Measurements from ENCODE around the gene CADPS2.
A peak's percentile ranks its signal among the peaks of the same experiment; 100 is the strongest.
"Not testable (repeated sequence)": the region's sequence is repeated elsewhere in the genome, so short reads cannot be mapped to it uniquely, and the experiment has no call there.

The CADPS2 gene

GRCh38 chr7:122679813-122680212 lies 206.4 kb downstream of the CADPS2 start:
- in situ Hi-C loops (cut with HindIII; ENCODE audit: low sequenced_read_pairs) = no loop called here
- H3K4me3 ChIP-seq (ENCODE audit: low read depth, low read length) = no peak overlapping the region
- TF ChIP-seq, protein P1, sequence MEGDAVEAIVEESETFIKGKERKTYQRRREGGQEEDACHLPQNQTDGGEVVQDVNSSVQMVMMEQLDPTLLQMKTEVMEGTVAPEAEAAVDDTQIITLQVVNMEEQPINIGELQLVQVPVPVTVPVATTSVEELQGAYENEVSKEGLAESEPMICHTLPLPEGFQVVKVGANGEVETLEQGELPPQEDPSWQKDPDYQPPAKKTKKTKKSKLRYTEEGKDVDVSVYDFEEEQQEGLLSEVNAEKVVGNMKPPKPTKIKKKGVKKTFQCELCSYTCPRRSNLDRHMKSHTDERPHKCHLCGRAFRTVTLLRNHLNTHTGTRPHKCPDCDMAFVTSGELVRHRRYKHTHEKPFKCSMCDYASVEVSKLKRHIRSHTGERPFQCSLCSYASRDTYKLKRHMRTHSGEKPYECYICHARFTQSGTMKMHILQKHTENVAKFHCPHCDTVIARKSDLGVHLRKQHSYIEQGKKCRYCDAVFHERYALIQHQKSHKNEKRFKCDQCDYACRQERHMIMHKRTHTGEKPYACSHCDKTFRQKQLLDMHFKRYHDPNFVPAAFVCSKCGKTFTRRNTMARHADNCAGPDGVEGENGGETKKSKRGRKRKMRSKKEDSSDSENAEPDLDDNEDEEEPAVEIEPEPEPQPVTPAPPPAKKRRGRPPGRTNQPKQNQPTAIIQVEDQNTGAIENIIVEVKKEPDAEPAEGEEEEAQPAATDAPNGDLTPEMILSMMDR (IDR thresholded peaks at IDR 0.05; ENCODE audit: low read depth, low read length) = no peak
- no peak for DNase-seq (ENCODE audit: low read depth, low spot score)

- DNase-seq (ENCODE audit: low read depth, low spot score); in situ Hi-C loops (cut with HindIII; ENCODE audit: low sequenced_read_pairs); H3K4me3 ChIP-seq (ENCODE audit: low read depth, low read length): not testable (repeated sequence)
Observed at GRCh38 chr7:122679269-122679709, 207.0 kb downstream of the CADPS2 start.

- no peak overlapping the region for H3K4me3 ChIP-seq (ENCODE audit: low read depth, low read length)
- DNase-seq (ENCODE audit: low read depth, low spot score) = no peak
Observed at GRCh38 chr7:122677149-122677548, 209.1 kb downstream of the CADPS2 start.

DNA sequence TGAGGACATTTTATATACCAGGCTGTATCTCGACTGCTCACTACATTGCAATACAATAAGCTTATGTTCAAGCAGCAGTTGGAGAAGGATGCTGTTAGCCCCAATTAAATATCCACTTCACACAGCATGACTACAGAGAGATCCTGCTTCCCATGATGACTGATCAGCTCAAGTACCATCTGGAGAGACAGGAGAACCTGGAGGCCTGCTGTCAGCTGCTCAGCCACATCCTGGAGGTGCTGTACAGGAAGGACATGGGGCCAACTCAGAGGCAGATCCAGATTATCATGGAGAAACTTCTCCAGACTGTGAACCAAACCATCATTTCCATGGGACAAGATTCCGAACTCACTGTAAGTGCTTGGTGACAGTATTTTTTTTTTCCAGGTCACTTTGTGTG lies 209.8 kb downstream of the CADPS2 start:
- TF ChIP-seq, protein P1 (IDR thresholded peaks at IDR 0.05; ENCODE audit: low read depth, low read length) = no peak
- DNase-seq (ENCODE audit: low read depth, low spot score) = no peak
- no peak overlapping the region for H3K4me3 ChIP-seq (ENCODE audit: low read depth, low read length)
- in situ Hi-C loops (cut with HindIII; ENCODE audit: low sequenced_read_pairs) = no loop called here

More at GRCh38 chr7:122677149-122677548, 209.1 kb downstream of the CADPS2 start:
- TF ChIP-seq, protein P1 (IDR thresholded peaks at IDR 0.05; ENCODE audit: low read depth, low read length) = no peak
- in situ Hi-C loops (cut with HindIII; ENCODE audit: low sequenced_read_pairs) = no loop called here

- TF ChIP-seq, protein P1 (IDR thresholded peaks at IDR 0.05; ENCODE audit: low read depth, low read length) = no peak
- in situ Hi-C loops (cut with HindIII; ENCODE audit: low sequenced_read_pairs) = no loop called here
- DNase-seq (ENCODE audit: low read depth, low spot score) = no peak
- H3K4me3 ChIP-seq (ENCODE audit: low read depth, low read length) = no peak overlapping the region
Observed at GRCh38 chr7:122675621-122676020, 210.6 kb downstream of the CADPS2 start.

- no peak overlapping the region for H3K4me3 ChIP-seq (ENCODE audit: low read depth, low read length)
- in situ Hi-C loops (cut with HindIII; ENCODE audit: low sequenced_read_pairs) = no loop called here
- DNase-seq (ENCODE audit: low read depth, low spot score) = no peak
- TF ChIP-seq, protein P1 (IDR thresholded peaks at IDR 0.05; ENCODE audit: low read depth, low read length) = no peak
Observed at GRCh38 chr7:122675011-122675410, 211.2 kb downstream of the CADPS2 start.

DNA sequence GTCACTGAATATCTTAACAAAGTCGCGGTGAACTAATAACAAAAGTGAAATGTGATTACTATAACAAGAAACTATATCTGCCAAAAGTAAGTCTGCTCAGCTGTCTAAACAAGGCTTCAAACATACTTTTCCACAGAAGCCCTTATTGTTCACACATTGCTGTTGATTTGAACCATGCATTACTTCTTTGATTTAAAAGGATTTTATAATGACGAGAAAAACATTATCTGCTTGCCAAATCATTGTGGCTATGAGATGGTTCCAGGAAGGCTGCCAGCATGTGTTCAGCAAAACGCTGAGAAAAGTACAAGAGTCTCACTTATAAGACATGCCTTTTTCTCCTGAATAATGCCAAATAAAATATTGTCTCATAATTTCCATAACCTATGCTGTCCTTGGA lies 211.8 kb downstream of the CADPS2 start:
- TF ChIP-seq, protein P1 (IDR thresholded peaks at IDR 0.05; ENCODE audit: low read depth, low read length) = no peak
- peak; percentile 94 for DNase-seq (ENCODE audit: low read depth, low spot score)
- in situ Hi-C loops (cut with HindIII; ENCODE audit: low sequenced_read_pairs) = no loop called here
- H3K4me3 ChIP-seq (ENCODE audit: low read depth, low read length) = no peak overlapping the region
